PC-9 (cell line): Measurements from ENCODE around the gene RAB36. TPM values are rescaled to one million over a fixed set of nuclear protein-coding genes. Genes with fewer than 3 reads are reported as not detected.

Experiments used
- BruUV-seq: library from RNA; stranded (reverse); fragments of 400-500 nt; replicated peaks from 2 replicates; lab custom pipeline; 2021; lab: Mats Ljungman, UMichigan
- CTCF ChIA-PET: fragments of 300-600 bp; sonication (Branson Sonifier 250); formaldehyde crosslinking; loops from one replicate; lab custom pipeline; 2022; ENCODE audit warnings: antibody characterized with exemption; lab: Charles Lee
- POLR2A ChIA-PET: fragments of 300-600 bp; sonication (Branson Sonifier 250); formaldehyde crosslinking; loops from one replicate; lab custom pipeline; 2022; ENCODE audit warnings: antibody characterized with exemption; ENCODE audit not compliant: unreplicated experiment; lab: Charles Lee
- DNase-seq, 2 experiments: peaks; one replicate each; pipeline versions ENCODE4 v3.0.0 to v3.0.0-alpha.2; 2015 to 2022; ENCODE audit warnings: mixed read lengths in 1 of 2
- H2AFZ ChIP-seq: fragments of 200-600 bp; sonication (generic); 2 replicates; pipeline ENCODE4 v1.8.1; 2017; ENCODE audit warnings: antibody characterized with exemption
- H3F3A ChIP-seq: fragments of 200-600 bp; sonication (generic); 2 replicates; pipeline ENCODE4 v1.8.1; 2017; ENCODE audit warnings: antibody characterized with exemption, mild to moderate bottlenecking, low read depth; ENCODE audit not compliant: insufficient read depth
- H3K27ac ChIP-seq: fragments of 200-600 bp; sonication (generic); 2 replicates; pipeline ENCODE4 v1.6.1; 2016; ENCODE audit warnings: mixed run types
- H3K27me3 ChIP-seq: fragments of 200-600 bp; sonication (generic); 2 replicates; pipeline ENCODE4 v1.6.1; 2016; ENCODE audit warnings: low read depth, mixed run types; ENCODE audit not compliant: insufficient read depth
- H3K36me3 ChIP-seq: fragments of 200-600 bp; sonication (generic); 2 replicates; pipeline ENCODE4 v1.6.1; 2016; ENCODE audit warnings: low read depth, mixed run types
- H3K4me1 ChIP-seq: fragments of 200-600 bp; sonication (generic); replicated peaks from 2 replicates; pipeline ENCODE4 v1.6.1; 2016; ENCODE audit warnings: mixed run types; ENCODE audit not compliant: insufficient read depth
- H3K4me2 ChIP-seq: fragments of 200-600 bp; sonication (generic); 2 replicates; pipeline ENCODE4 v1.6.1; 2017; ENCODE audit warnings: mixed run types
- H3K4me3 ChIP-seq: fragments of 200-600 bp; sonication (generic); 2 replicates; pipeline ENCODE4 v1.6.1; 2016; ENCODE audit warnings: mixed run types
- H3K79me2 ChIP-seq: fragments of 200-600 bp; sonication (generic); 2 replicates; pipeline ENCODE4 v1.6.1; 2017; ENCODE audit warnings: low read depth, mixed run types
- H3K9me2 ChIP-seq: fragments of 200-600 bp; sonication (generic); 2 replicates; pipeline ENCODE4 v1.8.1; 2017; ENCODE audit warnings: mild to moderate bottlenecking; ENCODE audit not compliant: insufficient read depth
- H3K9me3 ChIP-seq: fragments of 200-600 bp; sonication (generic); 2 replicates; pipeline ENCODE4 v1.8.1; 2016; ENCODE audit warnings: low read depth; ENCODE audit not compliant: insufficient read depth
- H4K20me1 ChIP-seq: fragments of 200-600 bp; sonication (generic); 2 replicates; pipeline ENCODE4 v1.8.1; 2017; ENCODE audit not compliant: insufficient read depth
- EZH2 ChIP-seq: fragments of 200-600 bp; sonication (generic); IDR thresholded peaks from 2 replicates; pipeline ENCODE4 v1.8.0; 2017; ENCODE audit warnings: antibody characterized with exemption, low read depth
- intact Hi-C: fragments of 100-400 bp; cut with micrococcal nuclease; formaldehyde crosslinking; loops from one replicate; pipeline ENCODE4 v1.10.0; 2022; ENCODE audit not compliant: unreplicated experiment
- total RNA-seq: library from RNA; stranded (reverse); gene quantifications from 2 replicates; pipeline ENCODE4 v1.2.3, GENCODE V29; 2021
- TF ChIP-seq, protein P1 (sequence below): fragments of 200-600 bp; sonication (generic); conservative IDR thresholded peaks from 2 replicates; pipeline ENCODE4 v1.6.1; 2017; ENCODE audit warnings: mixed run types, antibody characterized with exemption, mild to moderate bottlenecking, moderate library complexity

RAB36 gene
- total RNA-seq, 1 experiment from 2014 or later, result 6.8 TPM

- H3K9me3 ChIP-seq, result no peaks in the 10 kb centered on the region
- no peak overlapping the region for H3K4me2 ChIP-seq
- no peaks in the 10 kb centered on the region for H3K79me2 ChIP-seq
- DNase-seq, result no peak
- ChIA-PET CTCF (no interaction called here), POLR2A (no interaction called here)
- no peaks in the 10 kb centered on the region for H3K4me1 ChIP-seq
- intact Hi-C loops, result no loop called here
- no peak overlapping the region for H2AFZ ChIP-seq
- no peaks in the 10 kb centered on the region for H3K9me2 ChIP-seq
- H4K20me1 ChIP-seq, result no peaks in the 10 kb centered on the region
- no peak overlapping the region for H3K27ac ChIP-seq
- TF ChIP-seq EZH2, result no peak
- BruUV-seq, result no TSS peak
- peaks cover 24% of the 10 kb centered on the region for H3K27me3 ChIP-seq
- no peaks in the 10 kb centered on the region for H3K36me3 ChIP-seq
- H3F3A ChIP-seq, result no peaks in the 10 kb centered on the region
- H3K4me3 ChIP-seq, result no peak overlapping the region
Measured at GRCh38 chr22:23117275-23117674, 28.0 kb upstream of the RAB36 start.

DNA sequence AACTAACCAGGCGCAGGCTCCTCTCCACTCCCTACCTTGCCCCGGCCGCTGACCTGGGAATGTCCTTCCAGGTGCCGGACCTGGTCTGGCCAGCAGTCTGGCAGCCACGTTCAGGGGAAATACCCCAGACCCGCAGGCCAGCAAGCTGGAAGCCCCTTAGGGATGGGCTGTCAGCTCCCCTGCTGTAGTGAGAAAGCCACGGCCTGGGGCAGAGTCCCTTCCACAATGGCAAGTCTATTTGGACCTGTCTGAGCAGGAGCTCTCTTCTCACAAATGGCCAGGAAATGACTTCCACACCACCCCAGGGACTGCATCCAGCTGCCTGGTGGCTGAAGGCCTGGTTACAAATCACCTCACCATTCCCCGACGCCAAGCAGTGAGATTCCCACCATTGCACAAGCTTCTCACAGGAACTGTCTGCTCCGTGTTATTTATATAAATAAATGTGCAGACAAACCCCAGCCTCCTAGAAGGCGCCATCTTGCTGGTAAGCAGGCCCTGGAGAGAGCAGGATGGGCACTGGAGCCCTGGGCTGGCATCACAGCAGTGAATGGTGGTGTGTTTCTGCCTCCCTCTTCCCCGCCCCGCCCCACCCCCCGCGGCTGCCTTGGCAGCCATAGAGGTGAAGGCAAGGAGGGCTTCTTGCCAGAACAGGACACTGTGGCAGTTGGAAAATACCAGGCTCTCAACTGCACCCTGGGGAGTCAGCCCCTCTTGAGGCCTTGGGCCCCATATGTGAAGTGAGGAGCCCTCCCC, 27.2 kb upstream of the RAB36 start:
- intact Hi-C loops, result no loop called here
- Histone ChIP-seq H4K20me1 (no peaks in the 10 kb centered on the region), H3K27me3 (peaks cover 22% of the 10 kb centered on the region), H3K27ac (no peak overlapping the region), H3K4me1 (no peaks in the 10 kb centered on the region), H3K4me2 (no peak overlapping the region), H3K9me3 (no peaks in the 10 kb centered on the region), H3F3A (no peaks in the 10 kb centered on the region), H3K79me2 (no peaks in the 10 kb centered on the region), H3K4me3 (no peak overlapping the region), H3K36me3 (no peaks in the 10 kb centered on the region), H3K9me2 (no peaks in the 10 kb centered on the region), H2AFZ (no peak overlapping the region)
- no TSS peak for BruUV-seq
- POLR2A ChIA-PET, result no interaction called here
- DNase-seq, result no peak
- CTCF ChIA-PET, result no interaction called here
- TF ChIP-seq, protein P1, sequence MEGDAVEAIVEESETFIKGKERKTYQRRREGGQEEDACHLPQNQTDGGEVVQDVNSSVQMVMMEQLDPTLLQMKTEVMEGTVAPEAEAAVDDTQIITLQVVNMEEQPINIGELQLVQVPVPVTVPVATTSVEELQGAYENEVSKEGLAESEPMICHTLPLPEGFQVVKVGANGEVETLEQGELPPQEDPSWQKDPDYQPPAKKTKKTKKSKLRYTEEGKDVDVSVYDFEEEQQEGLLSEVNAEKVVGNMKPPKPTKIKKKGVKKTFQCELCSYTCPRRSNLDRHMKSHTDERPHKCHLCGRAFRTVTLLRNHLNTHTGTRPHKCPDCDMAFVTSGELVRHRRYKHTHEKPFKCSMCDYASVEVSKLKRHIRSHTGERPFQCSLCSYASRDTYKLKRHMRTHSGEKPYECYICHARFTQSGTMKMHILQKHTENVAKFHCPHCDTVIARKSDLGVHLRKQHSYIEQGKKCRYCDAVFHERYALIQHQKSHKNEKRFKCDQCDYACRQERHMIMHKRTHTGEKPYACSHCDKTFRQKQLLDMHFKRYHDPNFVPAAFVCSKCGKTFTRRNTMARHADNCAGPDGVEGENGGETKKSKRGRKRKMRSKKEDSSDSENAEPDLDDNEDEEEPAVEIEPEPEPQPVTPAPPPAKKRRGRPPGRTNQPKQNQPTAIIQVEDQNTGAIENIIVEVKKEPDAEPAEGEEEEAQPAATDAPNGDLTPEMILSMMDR, result no peak
- no peak for TF ChIP-seq EZH2

DNA sequence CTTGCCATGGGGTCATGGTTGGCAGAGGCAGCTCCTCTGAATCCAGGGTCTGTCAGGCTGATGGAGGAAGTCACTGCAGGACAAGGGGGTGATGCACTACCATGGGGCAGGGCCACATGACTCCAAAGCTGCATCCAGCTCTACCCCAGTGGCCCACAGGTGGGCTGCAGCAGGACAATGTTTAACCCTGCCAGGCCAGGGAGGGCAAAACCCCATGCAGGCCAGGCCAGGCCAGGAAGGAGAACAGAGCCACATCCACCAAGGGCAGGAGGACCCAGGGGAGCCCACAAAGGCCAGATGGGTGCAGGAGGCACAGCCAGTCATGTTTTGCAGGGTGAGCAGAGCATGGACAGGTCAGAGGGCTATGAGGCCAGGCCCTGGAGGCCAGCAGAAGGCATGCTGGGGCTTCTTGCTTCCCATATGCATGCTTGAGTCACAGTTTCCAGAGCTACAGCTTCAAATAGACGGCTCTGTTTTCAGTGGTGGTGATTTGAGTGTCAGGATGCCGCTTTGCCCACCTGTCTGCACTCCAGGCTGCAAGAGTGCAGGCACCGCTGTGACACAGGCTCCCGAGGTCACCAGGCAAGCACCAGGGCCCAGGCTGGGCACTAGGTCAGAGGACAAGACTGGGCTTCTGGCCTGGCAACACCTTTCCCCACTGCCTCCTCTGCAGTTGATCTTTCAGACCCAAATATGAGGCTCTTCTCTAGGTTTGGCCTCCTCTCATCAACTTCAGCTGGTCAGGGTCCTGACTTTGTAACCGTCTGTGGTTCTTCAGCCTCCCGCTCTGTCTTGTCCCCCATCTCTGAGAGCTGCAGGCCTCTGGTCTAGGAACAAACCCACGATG, 26.4 kb upstream of the RAB36 start:
- POLR2A ChIA-PET, result no interaction called here
- H3K9me2 ChIP-seq, result no peaks in the 10 kb centered on the region
- no peak overlapping the region for H2AFZ ChIP-seq
- no peak overlapping the region for H3K27ac ChIP-seq
- peaks cover 30% of the 10 kb centered on the region for H3K27me3 ChIP-seq
- no TSS peak for BruUV-seq
- H3K4me2 ChIP-seq, result no peak overlapping the region
- no peaks in the 10 kb centered on the region for H3K9me3 ChIP-seq
- no peak for DNase-seq
- TF ChIP-seq, protein P1, result no peak
- TF ChIP-seq EZH2, result no peak
- intact Hi-C loops, result no loop called here
- H4K20me1 ChIP-seq, result no peaks in the 10 kb centered on the region
- no peak overlapping the region for H3K4me3 ChIP-seq
- CTCF ChIA-PET, result no interaction called here
- H3K36me3 ChIP-seq, result no peaks in the 10 kb centered on the region
- no peaks in the 10 kb centered on the region for H3K4me1 ChIP-seq
- H3F3A ChIP-seq, result no peaks in the 10 kb centered on the region
- H3K79me2 ChIP-seq, result no peaks in the 10 kb centered on the region
